Esophagus squamous epithelium (tissue), 5 donors: Measurements from ENCODE around the gene OLFML1. TPM values are rescaled to one million over a fixed set of nuclear protein-coding genes. Genes with fewer than 3 reads are reported as not detected.

Experiments used
- DNase-seq: peaks from one replicate; lab custom pipeline; 2025; lab: John Stamatoyannopoulos, UW
- H3K27ac ChIP-seq, 4 donors: fragments of 200-600 bp; sonication (generic); one replicate each; pipeline ENCODE4 v1.5.1; 2016 to 2019; ENCODE audit warnings: mild to moderate bottlenecking in 1 of 4
- H3K27me3 ChIP-seq, 4 donors: fragments of 200-600 bp; sonication (generic); 1 replicate in 3 of 4; 2 replicates in 1 of 4; pipeline versions ENCODE4 v1.5.1 to v1.6.0; 2017 to 2021; ENCODE audit warnings: antibody characterized with exemption in 1 of 4
- H3K36me3 ChIP-seq, 3 donors: fragments of 200-600 bp; sonication (generic); one replicate each; pipeline ENCODE4 v1.5.1; 2016 to 2019
- H3K4me1 ChIP-seq, 3 donors: fragments of 200-600 bp; sonication (generic); one replicate each; pipeline ENCODE4 v1.5.1; 2017 to 2019
- H3K4me3 ChIP-seq, 4 donors: fragments of 200-600 bp; sonication (generic); 1 replicate in 3 of 4; 2 replicates in 1 of 4; pipeline ENCODE4 v1.5.1; 2016 to 2019; ENCODE audit warnings: mild to moderate bottlenecking in 2 of 4, moderate library complexity in 1 of 4
- H3K9me3 ChIP-seq, 3 donors: fragments of 200-600 bp; sonication (generic); one replicate each; pipeline ENCODE4 v1.5.1; 2016 to 2019
- POLR2A ChIP-seq, 4 donors: fragments of 450-650 bp; IDR thresholded peaks; one replicate each; pipeline ENCODE4 v1.6.1; 2017; ENCODE audit warnings: antibody characterized with exemption in 4 of 4, mild to moderate bottlenecking in 4 of 4, moderate library complexity in 3 of 4
- WGBS, 2 donors: methylation state at CpG; one replicate each; pipeline ENCODE4 v1.1.5; 2018; 5-methylcytosine and 5-hydroxymethylcytosine counted together
- intact Hi-C: fragments of 100-400 bp; cut with DNase I; formaldehyde crosslinking; loops from one replicate; pipeline ENCODE4 v1.15.0; 2022
- total RNA-seq, 4 donors: library from RNA; depleted of rRNA; stranded (reverse); fragments of >200 nt; gene quantifications; one replicate each; pipeline ENCODE4 v1.1.0, GENCODE V29; 2016
- TF ChIP-seq, protein P1 (sequence below), 6 experiments: fragments of 450-650 bp in 4 of 6; fragments of 200-600 bp in 2 of 6; sonication (generic) in 2 of 6; IDR thresholded peaks; one replicate each; pipeline ENCODE4 v1.5.1; 2016 to 2019; ENCODE audit warnings: antibody characterized with exemption in 6 of 6, mild to moderate bottlenecking in 4 of 6, moderate library complexity in 4 of 6
- donor health status: DM: yes; HTN: yes; CAD: no.

Gene OLFML1
- total RNA-seq, 4 donors from 2014 or later: 0.35 to 6.3 (median 2.4) TPM; not detected in 1

DNA sequence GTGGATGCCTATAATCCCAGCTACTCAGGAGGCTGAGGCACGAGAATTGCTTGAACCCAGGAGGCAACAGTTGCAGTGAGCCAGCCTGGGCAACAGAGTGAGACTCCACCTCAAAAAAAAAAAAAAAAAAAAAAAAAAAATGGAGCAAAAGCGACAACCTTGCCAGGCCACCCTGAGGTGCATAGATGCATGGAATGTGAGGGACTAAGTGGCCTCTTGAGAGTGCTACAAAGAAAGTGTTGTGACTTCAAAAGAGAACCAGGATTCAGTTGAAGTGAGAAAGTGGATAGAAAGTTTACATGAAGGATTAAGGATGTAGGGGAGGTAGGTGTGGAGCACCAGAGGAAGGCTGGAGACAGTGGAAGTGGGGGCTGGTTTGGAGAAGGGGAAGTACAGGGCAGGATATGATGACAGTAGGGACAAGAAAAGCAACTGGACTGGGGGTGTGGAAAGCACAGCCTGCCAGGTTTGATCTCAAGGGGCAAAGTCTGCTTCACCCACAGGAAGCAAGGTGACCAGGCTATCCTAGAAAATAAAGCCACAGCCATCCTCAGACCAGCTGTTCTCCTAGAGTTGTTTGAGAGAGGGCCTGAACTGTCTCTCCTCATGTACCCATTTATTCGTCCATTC lies 36.0 kb upstream of the OLFML1 start:
- H3K27me3 ChIP-seq: no peaks in the 10 kb centered on the region

DNA sequence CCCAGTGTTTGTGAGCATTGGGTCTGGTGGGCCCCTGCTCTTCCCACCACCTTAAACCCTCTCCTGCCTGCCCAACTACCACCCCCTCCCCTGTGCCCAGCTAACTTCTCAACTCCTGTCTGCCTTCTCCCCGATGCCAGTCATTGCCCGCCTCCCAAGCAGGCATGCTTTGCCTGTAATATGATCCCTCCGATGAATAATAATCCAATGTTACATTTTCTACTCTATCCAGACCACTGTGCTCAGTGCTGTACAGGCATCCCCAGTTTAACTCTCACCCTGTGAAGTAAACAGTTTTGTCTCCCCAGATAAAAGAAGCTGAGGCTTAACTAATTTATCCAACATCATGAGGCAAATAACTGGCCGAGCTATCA lies 35.5 kb upstream of the OLFML1 start:
- Histone ChIP-seq H3K4me1 (no peaks in the 10 kb centered on the region), H3K27ac (no peak overlapping the region), H3K36me3 (no peaks in the 10 kb centered on the region), H3K4me3 (no peak overlapping the region), H3K9me3 (no peaks in the 10 kb centered on the region), H3K27me3 (no peaks in the 10 kb centered on the region)
- intact Hi-C loops: no loop called here
- no peak for TF ChIP-seq POLR2A (IDR thresholded peaks at IDR 0.05)
- TF ChIP-seq, protein P1, sequence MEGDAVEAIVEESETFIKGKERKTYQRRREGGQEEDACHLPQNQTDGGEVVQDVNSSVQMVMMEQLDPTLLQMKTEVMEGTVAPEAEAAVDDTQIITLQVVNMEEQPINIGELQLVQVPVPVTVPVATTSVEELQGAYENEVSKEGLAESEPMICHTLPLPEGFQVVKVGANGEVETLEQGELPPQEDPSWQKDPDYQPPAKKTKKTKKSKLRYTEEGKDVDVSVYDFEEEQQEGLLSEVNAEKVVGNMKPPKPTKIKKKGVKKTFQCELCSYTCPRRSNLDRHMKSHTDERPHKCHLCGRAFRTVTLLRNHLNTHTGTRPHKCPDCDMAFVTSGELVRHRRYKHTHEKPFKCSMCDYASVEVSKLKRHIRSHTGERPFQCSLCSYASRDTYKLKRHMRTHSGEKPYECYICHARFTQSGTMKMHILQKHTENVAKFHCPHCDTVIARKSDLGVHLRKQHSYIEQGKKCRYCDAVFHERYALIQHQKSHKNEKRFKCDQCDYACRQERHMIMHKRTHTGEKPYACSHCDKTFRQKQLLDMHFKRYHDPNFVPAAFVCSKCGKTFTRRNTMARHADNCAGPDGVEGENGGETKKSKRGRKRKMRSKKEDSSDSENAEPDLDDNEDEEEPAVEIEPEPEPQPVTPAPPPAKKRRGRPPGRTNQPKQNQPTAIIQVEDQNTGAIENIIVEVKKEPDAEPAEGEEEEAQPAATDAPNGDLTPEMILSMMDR (IDR thresholded peaks at IDR 0.05): no peak
- 60 to 69% methylated on average over 4 of the region's 4 CpGs for WGBS, 2 donors
- DNase-seq: no peak

More for the DNA sequence above, 36.0 kb upstream of the OLFML1 start:
- TF ChIP-seq, protein P1 (IDR thresholded peaks at IDR 0.05): no peak
- TF ChIP-seq POLR2A (IDR thresholded peaks at IDR 0.05): no peak
- Histone ChIP-seq H3K4me1 (no peaks in the 10 kb centered on the region), H3K36me3 (no peaks in the 10 kb centered on the region), H3K9me3 (no peaks in the 10 kb centered on the region), H3K4me3 (no peak overlapping the region), H3K27ac (no peak overlapping the region)
- DNase-seq: no peak
- intact Hi-C loops: no loop called here
- 83 to 90% methylated on average over 2 to 3 of the region's 3 CpGs for WGBS, 2 donors

DNA sequence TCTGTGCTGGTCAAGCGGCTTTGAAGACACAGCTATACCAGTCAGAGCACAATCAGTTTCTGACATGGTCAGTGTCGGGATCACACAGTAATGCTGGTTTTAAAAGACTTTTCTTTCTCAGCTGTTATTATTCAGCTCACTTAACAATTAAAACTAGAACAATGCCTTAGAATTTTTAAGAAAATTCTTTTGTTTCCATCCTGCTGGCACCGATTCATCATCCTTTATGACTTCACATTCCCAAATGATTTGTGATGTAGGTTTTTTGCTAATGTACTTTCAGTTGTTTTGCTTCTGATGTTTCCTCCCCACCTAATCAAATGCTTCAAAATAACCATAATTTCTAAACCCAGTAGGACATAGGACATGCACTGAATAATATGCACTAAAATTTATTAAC lies 34.5 kb upstream of the OLFML1 start:
- Histone ChIP-seq H3K4me3 (no peak overlapping the region), H3K27ac (no peak overlapping the region), H3K4me1 (no peaks in the 10 kb centered on the region), H3K36me3 (no peaks in the 10 kb centered on the region), H3K27me3 (no peaks in the 10 kb centered on the region), H3K9me3 (no peaks in the 10 kb centered on the region)
- DNase-seq: no peak
- TF ChIP-seq POLR2A (IDR thresholded peaks at IDR 0.05): no peak
- TF ChIP-seq, protein P1 (IDR thresholded peaks at IDR 0.05): no peak
- 72 to 75% methylated on average over 3 of the region's 3 CpGs for WGBS, 2 donors
- intact Hi-C loops: no loop called here

DNA sequence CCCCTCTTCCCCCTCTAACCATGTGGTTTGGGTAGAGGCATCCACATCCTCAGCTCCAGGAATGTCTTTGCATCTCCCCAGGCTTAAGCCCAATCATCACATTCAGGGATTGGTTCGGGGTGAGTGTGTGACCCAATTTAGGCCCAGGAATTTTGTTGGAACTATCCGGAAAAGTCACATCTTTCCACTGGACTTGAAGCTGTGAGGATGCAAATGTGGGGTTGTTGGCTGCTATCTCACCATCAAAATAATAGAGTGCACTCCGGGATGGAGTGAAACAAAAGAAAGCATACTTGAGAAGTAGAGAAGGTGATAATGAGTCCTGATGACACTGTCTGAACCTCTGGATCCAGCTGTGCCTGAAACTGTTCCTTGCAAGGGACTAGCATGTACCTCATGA lies 33.8 kb upstream of the OLFML1 start:
- no peaks in the 10 kb centered on the region for H3K27me3 ChIP-seq
- no peaks in the 10 kb centered on the region for H3K36me3 ChIP-seq
- WGBS, 2 donors: 79 to 83% methylated on average over 3 of the region's 3 CpGs
- no peak for DNase-seq
- no peaks in the 10 kb centered on the region for H3K4me1 ChIP-seq
- TF ChIP-seq, protein P1 (IDR thresholded peaks at IDR 0.05): no peak
- TF ChIP-seq POLR2A (IDR thresholded peaks at IDR 0.05): no peak
- intact Hi-C loops: no loop called here
- no peaks in the 10 kb centered on the region for H3K9me3 ChIP-seq
- H3K27ac ChIP-seq: no peak overlapping the region
- H3K4me3 ChIP-seq: no peak overlapping the region

DNA sequence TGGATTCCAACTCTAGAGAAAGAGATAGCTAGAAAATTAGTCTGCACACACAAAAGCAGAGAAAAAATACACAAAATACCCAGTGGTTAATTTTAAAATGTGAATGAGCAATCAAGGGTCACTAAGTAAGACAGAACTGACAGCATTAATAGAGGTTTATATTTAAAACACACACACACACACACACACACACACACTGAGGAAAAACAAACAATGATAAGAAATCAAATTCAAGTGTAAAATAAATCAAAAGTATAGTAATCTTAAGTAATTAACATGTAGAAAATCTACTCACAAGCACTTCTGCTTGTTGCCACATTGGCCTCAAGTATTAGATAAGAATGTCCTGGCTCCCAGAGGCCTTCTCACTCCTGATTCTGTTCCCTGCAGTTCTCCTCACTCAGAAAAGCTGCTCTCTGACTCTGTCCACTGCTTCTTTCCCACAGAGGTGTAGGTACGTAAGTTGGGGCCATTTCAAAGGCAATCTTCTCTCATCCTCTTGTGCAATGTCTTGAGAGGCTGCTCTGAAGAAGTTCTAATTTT lies 33.3 kb upstream of the OLFML1 start:
- H3K9me3 ChIP-seq: no peaks in the 10 kb centered on the region
- H3K4me1 ChIP-seq: no peaks in the 10 kb centered on the region
- TF ChIP-seq, protein P1 (IDR thresholded peaks at IDR 0.05): no peak
- no peak for TF ChIP-seq POLR2A (IDR thresholded peaks at IDR 0.05)
- no peaks in the 10 kb centered on the region for H3K27me3 ChIP-seq
- no peak overlapping the region for H3K27ac ChIP-seq
- no peak for DNase-seq
- intact Hi-C loops: no loop called here
- no peak overlapping the region for H3K4me3 ChIP-seq
- H3K36me3 ChIP-seq: no peaks in the 10 kb centered on the region
- 83 to 100% methylated on average over 1 of the region's 1 CpG for WGBS, 2 donors
